K562 (cell line): ENCODE data around the gene BUB3. TPM values are rescaled to one million over a fixed set of nuclear protein-coding genes. Genes with fewer than 3 reads are reported as not detected.
A peak's percentile ranks its signal among the peaks of the same experiment; 100 is the strongest.

Experiments used
- ATAC-seq: fragments of 200-7000 bp; cut with Tn5 transposase; 3 replicates; pipeline ENCODE4 v1.9.1; 2020; ENCODE audit warnings: moderate library complexity
- BruUV-seq: library from RNA; stranded (reverse); fragments of 400-500 nt; replicated peaks from 2 replicates; lab custom pipeline; 2021; lab: Mats Ljungman, UMichigan
- CTCF ChIA-PET: fragments of 300-600 bp; formaldehyde crosslinking; extraction: SDS; loops from one replicate; lab custom pipeline; 2021; ENCODE audit warnings: low intra/inter-chr PET ratio; lab: Yijun Ruan, JAX
- POLR2A ChIA-PET: fragments of 300-600, 350-650 bp; sonication (Branson Sonifier 250); formaldehyde crosslinking; extraction: SDS; loops from one replicate; lab custom pipeline; 2021; ENCODE audit warnings: antibody characterized with exemption, inconsistent platforms; lab: Yijun Ruan, JAX
- DNase-seq, 4 experiments: peaks; one replicate each; pipeline versions ENCODE4 v3.0.0 to v3.0.0-alpha.2; 2011 to 2018; ENCODE audit warnings: low spot score in 3 of 4, mixed read lengths in 3 of 4; ENCODE audit errors: extremely low read depth in 1 of 4
- FAIRE-seq: peaks from 2 replicates; lab custom pipeline; 2011; peaks lifted over from hg19 to GRCh38; lab: Jason Lieb, UNC
- H2AFZ ChIP-seq: 2 replicates; pipeline ENCODE4 v1.6.0; 2011; ENCODE audit warnings: low read depth, low read length, control low read depth, inconsistent platforms
- H3K27ac ChIP-seq: fragments of 200-600 bp; 3 replicates; pipeline ENCODE4 v1.8.0; 2011; ENCODE audit warnings: low read depth, mild to moderate bottlenecking, control low read depth, inconsistent platforms, low read length, moderate library complexity, mixed read lengths; ENCODE audit errors: extremely low read depth
- H3K27me3 ChIP-seq, 2 experiments: fragments of 300-600 bp in 1 of 2; 2 replicates in 1 of 2; 3 replicates in 1 of 2; pipeline versions ENCODE4 v1.6.0 to v1.8.0; 2011; ENCODE audit warnings: inconsistent platforms in 2 of 2, low read length in 2 of 2, mild to moderate bottlenecking in 1 of 2, mixed read lengths in 1 of 2, moderate library complexity in 1 of 2; ENCODE audit not compliant: control insufficient read depth in 2 of 2, insufficient read depth in 2 of 2
- H3K36me3 ChIP-seq: fragments of 300-600 bp; 3 replicates; pipeline ENCODE4 v1.8.0; 2011; ENCODE audit warnings: mild to moderate bottlenecking, low read length, inconsistent platforms; ENCODE audit not compliant: control insufficient read depth, insufficient read depth
- H3K4me1 ChIP-seq, 2 experiments: fragments of 200-600 bp in 1 of 2; replicated peaks in 1 of 2; 2 replicates in 1 of 2; 3 replicates in 1 of 2; pipeline versions ENCODE4 v1.5.1 to v1.8.0; 2011; ENCODE audit warnings: inconsistent platforms in 2 of 2, low read length in 2 of 2, mild to moderate bottlenecking in 1 of 2, mixed read lengths in 1 of 2, moderate library complexity in 1 of 2; ENCODE audit not compliant: control insufficient read depth in 2 of 2, insufficient read depth in 2 of 2
- H3K4me2 ChIP-seq: 2 replicates; pipeline ENCODE4 v1.6.1; 2011; ENCODE audit warnings: low read length, control low read depth, inconsistent platforms, mixed read lengths; ENCODE audit not compliant: insufficient read depth
- H3K4me3 ChIP-seq: fragments of 200-600 bp; sonication (generic), shearing (Covaris generic); 2 replicates; pipeline ENCODE4 v1.5.1; 2016; ENCODE audit warnings: control low read depth, inconsistent platforms
- H3K79me2 ChIP-seq: fragments of 200-600 bp; 3 replicates; pipeline ENCODE4 v1.8.0; 2011; ENCODE audit warnings: low read length, inconsistent platforms; ENCODE audit not compliant: control insufficient read depth, insufficient read depth
- H3K9ac ChIP-seq, 2 experiments: 2 replicates each; pipeline versions ENCODE4 v1.6.0 to v1.6.1; 2011; ENCODE audit warnings: low read depth in 2 of 2, low read length in 2 of 2, control low read depth in 1 of 2, inconsistent platforms in 1 of 2, mild to moderate bottlenecking in 1 of 2, mixed read lengths in 1 of 2; ENCODE audit not compliant: insufficient read depth in 1 of 2
- H3K9me1 ChIP-seq: one replicate; pipeline ENCODE4 v1.6.0; 2011; ENCODE audit warnings: inconsistent platforms, mild to moderate bottlenecking, low read length, moderate library complexity; ENCODE audit not compliant: control insufficient read depth, insufficient read depth
- H3K9me3 ChIP-seq: replicated peaks from 2 replicates; pipeline ENCODE4 v1.5.1; 2011; ENCODE audit warnings: low read depth, low read length, inconsistent platforms; ENCODE audit not compliant: control insufficient read depth, insufficient read depth
- H4K20me1 ChIP-seq: replicated peaks from 2 replicates; pipeline ENCODE4 v1.6.1; 2011; ENCODE audit warnings: low read length, inconsistent platforms, mixed read lengths; ENCODE audit not compliant: control insufficient read depth, insufficient read depth
- BDP1 ChIP-seq: IDR thresholded peaks from 3 replicates; pipeline ENCODE4 v1.6.1; 2011; ENCODE audit not compliant: insufficient read length, insufficient read depth
- CBX3 ChIP-seq, 2 experiments: IDR thresholded peaks; 1 replicate in 1 of 2; 2 replicates in 1 of 2; pipeline ENCODE4 v1.6.1; 2012; ENCODE audit warnings: inconsistent platforms in 2 of 2, low read length in 2 of 2, borderline replicate concordance in 1 of 2, control low read depth in 1 of 2
- CREM ChIP-seq: IDR thresholded peaks from 2 replicates; pipeline ENCODE4 v1.6.1; 2014; ENCODE audit warnings: antibody characterized with exemption, low read depth
- DACH1 ChIP-seq: fragments of 450-650 bp; IDR thresholded peaks from 2 replicates; pipeline ENCODE4 v1.6.1; 2018; ENCODE audit not compliant: partially characterized antibody
- FOXM1 ChIP-seq, 2 experiments: fragments of 450-650 bp in 1 of 2; sonication (generic) in 1 of 2; formaldehyde crosslinking in 1 of 2; IDR thresholded peaks; 2 replicates each; pipeline versions ENCODE4 v1.6.1 to v1.9.0; 2017 to 2022; ENCODE audit warnings: low read depth in 2 of 2, mild to moderate bottlenecking in 2 of 2, missing genetic modification reagents in 1 of 2, moderate library complexity in 1 of 2
- HDAC1 ChIP-seq, 2 experiments: fragments of 450-650 bp; IDR thresholded peaks; 2 replicates each; pipeline ENCODE4 v1.6.1; 2016 to 2017; ENCODE audit warnings: inconsistent platforms in 1 of 2, mild to moderate bottlenecking in 1 of 2, moderate library complexity in 1 of 2
- MYC ChIP-seq, 2 experiments: fragments of 250-450 bp in 1 of 2; sonication (Bioruptor Pico) in 1 of 2; IDR thresholded peaks; 2 replicates each; pipeline versions ENCODE4 v1.5.1 to v1.6.1; 2012 to 2021; ENCODE audit warnings: low read depth in 2 of 2, borderline replicate concordance in 1 of 2, improper control_type of control experiment in 1 of 2, low read length in 1 of 2, mild to moderate bottlenecking in 1 of 2, moderate library complexity in 1 of 2
- POU5F1 ChIP-seq: fragments of 150-350 bp; IDR thresholded peaks from 2 replicates; pipeline ENCODE4 v1.6.1; 2014; ENCODE audit warnings: borderline replicate concordance, low read length, low read depth, mild to moderate bottlenecking; ENCODE audit not compliant: partially characterized antibody
- RB1 ChIP-seq: fragments of 450-650 bp; IDR thresholded peaks from 2 replicates; pipeline ENCODE4 v1.6.1; 2017; ENCODE audit warnings: low read depth, mild to moderate bottlenecking
- RBFOX2 ChIP-seq: fragments of 200-400 bp; formaldehyde crosslinking; IDR thresholded peaks from 2 replicates; pipeline ENCODE4 v1.6.1; 2017; ENCODE audit warnings: low read depth, mild to moderate bottlenecking, low read length, moderate library complexity
- RFX7 ChIP-seq: fragments of 250-450 bp; sonication (Bioruptor Pico); IDR thresholded peaks from 2 replicates; pipeline ENCODE4 v1.5.1; 2021; ENCODE audit warnings: mild to moderate bottlenecking
- SAP30 ChIP-seq: fragments of 200-600 bp; sonication (generic); IDR thresholded peaks from 2 replicates; pipeline ENCODE4 v1.6.1; 2012; ENCODE audit warnings: borderline replicate concordance, low read depth, mild to moderate bottlenecking, moderate library complexity, low read length, control low read depth, inconsistent platforms; ENCODE audit not compliant: insufficient read depth, poor library complexity, severe bottlenecking
- TEAD4 ChIP-seq, 2 experiments: sonication (generic) in 1 of 2; formaldehyde crosslinking in 1 of 2; IDR thresholded peaks; 2 replicates each; pipeline versions ENCODE4 v1.6.1 to v1.8.0; 2012 to 2022; ENCODE audit warnings: borderline replicate concordance in 1 of 2, inconsistent platforms in 1 of 2, low read length in 1 of 2, mild to moderate bottlenecking in 1 of 2, missing genetic modification reagents in 1 of 2
- TGIF2 ChIP-seq: sonication (generic); formaldehyde crosslinking; IDR thresholded peaks from 2 replicates; pipeline ENCODE4 v1.8.1; 2022; ENCODE audit warnings: mild to moderate bottlenecking, missing genetic modification reagents, moderate library complexity
- ZFX ChIP-seq: sonication (generic); formaldehyde crosslinking; IDR thresholded peaks from 2 replicates; pipeline ENCODE4 v1.8.0; 2022; ENCODE audit warnings: mild to moderate bottlenecking, missing genetic modification reagents, moderate library complexity
- WGBS: fragments of 100-300 bp; shearing (Covaris generic); methylation state at CpG from one replicate; pipeline ENCODE4 v1.1.6; 2016; ENCODE audit warnings: low coverage, mixed read lengths; ENCODE audit not compliant: insufficient coverage; ENCODE audit errors: missing lambda C conversion rate; 5-methylcytosine and 5-hydroxymethylcytosine counted together
- in situ Hi-C: fragments of 300-500 bp; cut with MboI; formaldehyde crosslinking; loops from 4 replicates; pipeline ENCODE4 v1.15.0; 2018; ENCODE audit warnings: inconsistent platforms, mixed read lengths
- intact Hi-C: fragments of 100-400 bp; cut with micrococcal nuclease; formaldehyde crosslinking; loops from 2 replicates; pipeline ENCODE4 v1.14.2; 2022
- polyA plus RNA-seq, 8 experiments: library from polyadenylated mRNA; depleted of rRNA in 4 of 8; stranded (reverse) in 5 of 8; unstranded in 3 of 8; fragments of >200 nt; fragmentation: Nextera tagmentation in 2 of 8; fragmentation: Illumina TruSeq in 1 of 8; extraction: Ambion mirVana in 2 of 8; extraction: Trizol in 1 of 8; gene quantifications; 2 replicates each; pipeline versions ENCODE4 v1.2.1 to v1.2.3, GENCODE V29; 2011 to 2014; ENCODE audit warnings: inconsistent platforms in 1 of 8, missing spikeins in 1 of 8
- total RNA-seq, 7 experiments: library from RNA; depleted of rRNA in 6 of 7; stranded (reverse); fragments of >200 nt in 6 of 7; fragmentation: Illumina TruSeq in 2 of 7; extraction: Trizol in 2 of 7; gene quantifications; 2 replicates each; pipeline versions ENCODE4 v1.2.1 to v1.2.3, GENCODE V29; 2011 to 2021; ENCODE audit warnings: low replicate concordance in 1 of 7

BUB3 gene
- total and polyA plus RNA-seq, 9 of the 15 experiments (the other 6 are each of a cell fraction or from before 2014, with no cell fraction given): 167 to 761 (median 225) TPM

- TF ChIP-seq CBX3 (IDR thresholded peaks at IDR 0.05; ENCODE audit: borderline replicate concordance in 1 of 2, low read length in 2 of 2) (peak in 1 of 2 experiments; percentile 48; a peak in 1 of 3 replicates), RB1 (peak; percentile 54; the same call in 1 of the 2 replicates), TGIF2 (CRISPR knock-in tag) (no peak), BDP1 (no peak), CREM (no peak)
These were observed 613 bp upstream of the BUB3 start (continued) for GRCh38 chr10:123153486-123154091.

DNA sequence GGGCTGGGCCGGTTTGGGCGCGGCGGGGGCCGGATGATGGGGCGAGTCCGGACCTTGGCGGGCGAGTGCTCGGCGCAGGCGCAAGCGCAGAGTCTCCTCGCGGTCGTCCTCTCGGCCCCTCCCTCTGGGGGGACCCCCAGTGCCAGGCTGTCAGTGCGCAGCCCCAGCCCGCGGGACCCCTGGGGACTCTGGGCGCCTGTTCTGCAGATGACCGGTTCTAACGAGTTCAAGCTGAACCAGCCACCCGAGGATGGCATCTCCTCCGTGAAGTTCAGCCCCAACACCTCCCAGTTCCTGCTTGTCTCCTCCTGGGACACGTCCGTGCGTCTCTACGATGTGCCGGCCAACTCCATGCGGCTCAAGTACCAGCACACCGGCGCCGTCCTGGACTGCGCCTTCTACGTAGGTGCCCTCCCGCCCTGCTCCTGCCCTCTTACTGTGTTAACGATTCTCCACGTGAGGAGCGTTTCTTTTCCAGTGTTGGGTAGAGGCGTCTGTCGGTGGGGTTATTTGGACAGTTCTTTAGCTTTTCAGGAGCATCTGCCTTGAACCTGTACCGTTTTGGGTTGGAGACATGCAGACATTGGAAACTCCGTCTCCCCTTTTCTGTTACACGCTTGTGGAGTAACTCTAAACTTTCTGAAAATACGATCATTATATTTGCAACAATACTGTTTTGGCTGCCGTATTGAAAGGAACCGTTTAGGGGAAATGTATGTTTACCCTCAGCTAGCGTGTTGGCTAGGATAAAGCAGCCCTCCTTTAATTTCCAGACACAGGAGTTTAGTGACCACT is 706 bp downstream of the BUB3 start:
- peak; percentile 84 for ATAC-seq
- no peaks in the 10 kb centered on the region for H3K27me3 ChIP-seq
- H3K9me3 ChIP-seq: no peaks in the 10 kb centered on the region
- no TSS peak for BruUV-seq
- intact Hi-C loops (loop anchor here (1.0 kb wide), 1 partner anchor 16 kb away; no protein-coding TSS in a partner anchor), in situ Hi-C loops (no loop called here)
- H3K4me1 ChIP-seq: peaks cover 13 to 30% of the 10 kb centered on the region in 2 experiments; a peak in 4 of 5 replicates
- peaks cover 53% of the 10 kb centered on the region for H3K36me3 ChIP-seq
- H3K9me1 ChIP-seq: no peaks in the 10 kb centered on the region
- peak; percentile 81 for FAIRE-seq
- H3K4me2 ChIP-seq: peak overlapping the region; percentile 93
- peak overlapping the region; percentile 90 for H3K4me3 ChIP-seq
- POLR2A ChIA-PET: interaction anchor here (1.3 to 2.9 kb wide), 3 partner anchors 10 to 18 kb away, joined by 3 to 34 read pairs (median 8); no protein-coding TSS in a partner anchor
- H4K20me1 ChIP-seq: peaks cover 10% of the 10 kb centered on the region
- peak overlapping the region; percentile 98 for H3K27ac ChIP-seq
- peak overlapping the region; percentile 92 to 99 for H3K9ac ChIP-seq
- 0 out of 2 replicates have a peak overlapping the region, but pooled peaks have one; percentile 9 for H2AFZ ChIP-seq
- WGBS: under 1% methylated on average over 21 of the region's 49 CpGs
- H3K79me2 ChIP-seq: peaks cover 58% of the 10 kb centered on the region
- CTCF ChIA-PET: no interaction called here
- peak; percentile 62 to 68 (median 63) for DNase-seq
- TF ChIP-seq ZFX (peak; percentile 1; the same call in 1 of the 2 replicates), RFX7 (CRISPR knock-in tag) (no peak), SAP30 (peak; percentile 22), HDAC1 (IDR thresholded peaks at IDR 0.05) (no peak; a peak in 1 of 4 replicates), MYC (IDR thresholded peaks at IDR 0.05; ENCODE audit: low read depth, low read length) (0 out of 2 replicates have a peak, but pooled peaks have one; percentile 9), MYC (CRISPR knock-in tag; IDR thresholded peaks at IDR 0.05; ENCODE audit: borderline replicate concordance, low read depth) (no peak), TEAD4 (IDR thresholded peaks at IDR 0.05; ENCODE audit: low read length) (no peak), TEAD4 (CRISPR knock-in tag; IDR thresholded peaks at IDR 0.05; ENCODE audit: borderline replicate concordance) (no peak), DACH1 (no peak), RBFOX2 (peak; percentile 82), FOXM1 (IDR thresholded peaks at IDR 0.05; ENCODE audit: low read depth) (no peak), FOXM1 (CRISPR knock-in tag; IDR thresholded peaks at IDR 0.05; ENCODE audit: low read depth) (0 out of 2 replicates have a peak, but pooled peaks have one; percentile 42), POU5F1 (no peak)
